Measurements from ENCODE around the gene FGF22. TPM values are rescaled to one million over a fixed set of nuclear protein-coding genes. Genes with fewer than 3 reads are reported as not detected.

FGF22 gene
- total RNA-seq (under 1 TPM; 0.20 to 0.22 TPM), polyA plus RNA-seq (not detected)

GRCh38 chr19:639253-640160, at the start of gene FGF22:
Gene FGF22 (plus strand): TSS chr19:639879. CDS start chr19:639926, 47 bp downstream.
- H3K36me3 ChIP-seq (ENCODE audit: insufficient read depth, low read length): no peaks in the 10 kb centered on the region
- no peaks in the 10 kb centered on the region for H3K27me3 ChIP-seq (ENCODE audit: insufficient read depth, low read length, poor library complexity, severe bottlenecking)
- no peak within 1 kb of the TSS for H3K27ac ChIP-seq (ENCODE audit: low read depth, low read length)
- H3K9me3 Mint-ChIP-seq: no peaks in the 10 kb centered on the region
- DNase-seq: peak; percentile 88 to 98 (median 96)
- no peaks in the 10 kb centered on the region for H3K9me3 ChIP-seq (ENCODE audit: low read length)
- H3K27ac Mint-ChIP-seq: peak within 1 kb of the TSS; percentile 65 to 99 (median 94)
- H3K27me3 Mint-ChIP-seq: no peaks in the 10 kb centered on the region
- H3K4me1 Mint-ChIP-seq: peaks cover 7 to 9% (median 7%) of the 10 kb centered on the region in 3 donors
- peaks cover 12% of the 10 kb centered on the region for H3K4me1 ChIP-seq (ENCODE audit: insufficient read depth, low read length)
- peak within 1 kb of the TSS; percentile 79 to 87 (median 81) for H3K4me3 Mint-ChIP-seq
- POLR2A ChIA-PET: no interaction called here
- H3K36me3 Mint-ChIP-seq: peaks cover 0 to 3% (median 0%) of the 10 kb centered on the region in 3 donors
- H3K4me3 ChIP-seq (ENCODE audit: low read length): peak within 1 kb of the TSS; percentile 73
- CTCF ChIA-PET: no interaction called here

- Mint-ChIP-seq H3K36me3 (no peaks in the 10 kb centered on the region), H3K27me3 (peaks cover 12 to 29% of the 10 kb centered on the region in 2 donors), H3K27ac (no peak overlapping the region), H3K4me3 (peak overlapping the region in 2 of 7 donors; percentile 44 to 47), H3K4me1 (peaks cover 4 to 17% (median 5%) of the 10 kb centered on the region in 3 donors), H3K9me3 (no peaks in the 10 kb centered on the region)
- no peak overlapping the region for H3K4me3 ChIP-seq (ENCODE audit: low read length)
- CTCF ChIA-PET: no interaction called here
- H3K36me3 ChIP-seq (ENCODE audit: insufficient read depth, low read length): no peaks in the 10 kb centered on the region
- no peaks in the 10 kb centered on the region for H3K9me3 ChIP-seq (ENCODE audit: low read length)
- H3K27ac ChIP-seq (ENCODE audit: low read depth, low read length): no peak overlapping the region
- peak in 2 of 5 donors; percentile 13 to 39 for DNase-seq
- H3K4me1 ChIP-seq (ENCODE audit: insufficient read depth, low read length): peaks cover 16% of the 10 kb centered on the region
- POLR2A ChIA-PET: interaction anchor here (0.8 kb wide), 1 partner anchor 70 kb away, joined by 3 read pairs; no protein-coding TSS in a partner anchor
- peaks cover 20% of the 10 kb centered on the region for H3K27me3 ChIP-seq (ENCODE audit: insufficient read depth, low read length, poor library complexity, severe bottlenecking)
Observed at GRCh38 chr19:590396-590745, 49.3 kb upstream of the FGF22 start.

- ChIA-PET CTCF (no interaction called here), POLR2A (no interaction called here)
- Mint-ChIP-seq H3K36me3 (no peaks in the 10 kb centered on the region), H3K27ac (no peak overlapping the region), H3K9me3 (no peaks in the 10 kb centered on the region), H3K27me3 (peaks cover 12 to 29% of the 10 kb centered on the region in 2 donors), H3K4me1 (peaks cover 4 to 17% (median 5%) of the 10 kb centered on the region in 3 donors), H3K4me3 (peak overlapping the region in 1 of 7 donors; percentile 59)
- Histone ChIP-seq H3K27ac (ENCODE audit: low read depth, low read length) (no peak overlapping the region), H3K4me3 (ENCODE audit: low read length) (no peak overlapping the region), H3K36me3 (ENCODE audit: insufficient read depth, low read length) (no peaks in the 10 kb centered on the region), H3K9me3 (ENCODE audit: low read length) (no peaks in the 10 kb centered on the region), H3K27me3 (ENCODE audit: insufficient read depth, low read length, poor library complexity, severe bottlenecking) (peaks cover 20% of the 10 kb centered on the region), H3K4me1 (ENCODE audit: insufficient read depth, low read length) (peaks cover 16% of the 10 kb centered on the region)
- DNase-seq: no peak
Observed at GRCh38 chr19:590750-591098, 49.0 kb upstream of the FGF22 start.

GRCh38 chr19:591099-591958, 48.4 kb upstream of the FGF22 start:
- H3K27ac ChIP-seq (ENCODE audit: low read depth, low read length): no peak overlapping the region
- H3K9me3 ChIP-seq (ENCODE audit: low read length): no peaks in the 10 kb centered on the region
- Mint-ChIP-seq H3K36me3 (no peaks in the 10 kb centered on the region), H3K4me3 (peak overlapping the region in 5 of 7 donors; percentile 24 to 66 (median 33)), H3K27ac (no peak overlapping the region), H3K4me1 (peaks cover 4 to 17% (median 5%) of the 10 kb centered on the region in 3 donors), H3K27me3 (peaks cover 10 to 28% of the 10 kb centered on the region in 2 donors), H3K9me3 (no peaks in the 10 kb centered on the region)
- no peak for DNase-seq
- H3K27me3 ChIP-seq (ENCODE audit: insufficient read depth, low read length, poor library complexity, severe bottlenecking): peaks cover 20% of the 10 kb centered on the region
- no peak overlapping the region for H3K4me3 ChIP-seq (ENCODE audit: low read length)
- CTCF ChIA-PET: no interaction called here
- H3K4me1 ChIP-seq (ENCODE audit: insufficient read depth, low read length): peaks cover 16% of the 10 kb centered on the region
- POLR2A ChIA-PET: no interaction called here
- no peaks in the 10 kb centered on the region for H3K36me3 ChIP-seq (ENCODE audit: insufficient read depth, low read length)

GRCh38 chr19:592101-592500, 47.6 kb upstream of the FGF22 start:
- ChIA-PET CTCF (no interaction called here), POLR2A (no interaction called here)
- Mint-ChIP-seq H3K27ac (no peak overlapping the region), H3K9me3 (no peaks in the 10 kb centered on the region), H3K36me3 (no peaks in the 10 kb centered on the region), H3K27me3 (peaks cover 10 to 25% of the 10 kb centered on the region in 2 donors), H3K4me3 (no peak overlapping the region), H3K4me1 (peaks cover 4 to 17% (median 5%) of the 10 kb centered on the region in 3 donors)
- Histone ChIP-seq H3K27me3 (ENCODE audit: insufficient read depth, low read length, poor library complexity, severe bottlenecking) (peaks cover 18% of the 10 kb centered on the region), H3K4me1 (ENCODE audit: insufficient read depth, low read length) (peaks cover 16% of the 10 kb centered on the region), H3K36me3 (ENCODE audit: insufficient read depth, low read length) (no peaks in the 10 kb centered on the region), H3K4me3 (ENCODE audit: low read length) (no peak overlapping the region), H3K27ac (ENCODE audit: low read depth, low read length) (no peak overlapping the region), H3K9me3 (ENCODE audit: low read length) (no peaks in the 10 kb centered on the region)
- DNase-seq: no peak

GRCh38 chr19:593055-593454, 46.6 kb upstream of the FGF22 start:
- no peak for DNase-seq
- H3K27ac ChIP-seq (ENCODE audit: low read depth, low read length): no peak overlapping the region
- Mint-ChIP-seq H3K4me3 (peak overlapping the region in 2 of 7 donors; percentile 35 to 36), H3K27ac (no peak overlapping the region), H3K36me3 (no peaks in the 10 kb centered on the region), H3K9me3 (no peaks in the 10 kb centered on the region), H3K27me3 (peaks cover 9 to 23% of the 10 kb centered on the region in 2 donors), H3K4me1 (peaks cover 1 to 14% (median 4%) of the 10 kb centered on the region in 3 donors)
- no peak overlapping the region for H3K4me3 ChIP-seq (ENCODE audit: low read length)
- H3K4me1 ChIP-seq (ENCODE audit: insufficient read depth, low read length): peaks cover 14% of the 10 kb centered on the region
- H3K27me3 ChIP-seq (ENCODE audit: insufficient read depth, low read length, poor library complexity, severe bottlenecking): peaks cover 18% of the 10 kb centered on the region
- ChIA-PET POLR2A (no interaction called here), CTCF (no interaction called here)
- no peaks in the 10 kb centered on the region for H3K36me3 ChIP-seq (ENCODE audit: insufficient read depth, low read length)
- no peaks in the 10 kb centered on the region for H3K9me3 ChIP-seq (ENCODE audit: low read length)

- Histone ChIP-seq H3K36me3 (ENCODE audit: insufficient read depth, low read length) (no peaks in the 10 kb centered on the region), H3K9me3 (ENCODE audit: low read length) (no peaks in the 10 kb centered on the region), H3K4me3 (ENCODE audit: low read length) (no peak overlapping the region), H3K27me3 (ENCODE audit: insufficient read depth, low read length, poor library complexity, severe bottlenecking) (peaks cover 16% of the 10 kb centered on the region), H3K4me1 (ENCODE audit: insufficient read depth, low read length) (peaks cover 10% of the 10 kb centered on the region), H3K27ac (ENCODE audit: low read depth, low read length) (no peak overlapping the region)
- ChIA-PET POLR2A (no interaction called here), CTCF (interaction anchor here (1.2 kb wide), 1 partner anchor 83 kb away, joined by 3 read pairs; no protein-coding TSS in a partner anchor)
- H3K27ac Mint-ChIP-seq: no peak overlapping the region
- peak overlapping the region in 1 of 7 donors; percentile 35 for H3K4me3 Mint-ChIP-seq
- H3K27me3 Mint-ChIP-seq: peaks cover 6 to 20% of the 10 kb centered on the region in 2 donors
- no peaks in the 10 kb centered on the region for H3K36me3 Mint-ChIP-seq
- no peaks in the 10 kb centered on the region for H3K9me3 Mint-ChIP-seq
- H3K4me1 Mint-ChIP-seq: peaks cover 0 to 11% (median 2%) of the 10 kb centered on the region in 3 donors
- no peak for DNase-seq
Observed at GRCh38 chr19:593505-593904, 46.2 kb upstream of the FGF22 start.

Data from CD8-positive, alpha-beta memory T cell (primary cell).